GM18520 (cell line): ENCODE data around the gene CD58.
"Not testable (repeated sequence)": the region's sequence is repeated elsewhere in the genome, so short reads cannot be mapped to it uniquely, and the experiment has no call there.

Experiments used
- ATAC-seq: cut with Tn5 transposase; IDR thresholded peaks from one replicate; pipeline ENCODE4 v1.9.1; 2021; ENCODE audit not compliant: unreplicated experiment

CD58 gene

DNA sequence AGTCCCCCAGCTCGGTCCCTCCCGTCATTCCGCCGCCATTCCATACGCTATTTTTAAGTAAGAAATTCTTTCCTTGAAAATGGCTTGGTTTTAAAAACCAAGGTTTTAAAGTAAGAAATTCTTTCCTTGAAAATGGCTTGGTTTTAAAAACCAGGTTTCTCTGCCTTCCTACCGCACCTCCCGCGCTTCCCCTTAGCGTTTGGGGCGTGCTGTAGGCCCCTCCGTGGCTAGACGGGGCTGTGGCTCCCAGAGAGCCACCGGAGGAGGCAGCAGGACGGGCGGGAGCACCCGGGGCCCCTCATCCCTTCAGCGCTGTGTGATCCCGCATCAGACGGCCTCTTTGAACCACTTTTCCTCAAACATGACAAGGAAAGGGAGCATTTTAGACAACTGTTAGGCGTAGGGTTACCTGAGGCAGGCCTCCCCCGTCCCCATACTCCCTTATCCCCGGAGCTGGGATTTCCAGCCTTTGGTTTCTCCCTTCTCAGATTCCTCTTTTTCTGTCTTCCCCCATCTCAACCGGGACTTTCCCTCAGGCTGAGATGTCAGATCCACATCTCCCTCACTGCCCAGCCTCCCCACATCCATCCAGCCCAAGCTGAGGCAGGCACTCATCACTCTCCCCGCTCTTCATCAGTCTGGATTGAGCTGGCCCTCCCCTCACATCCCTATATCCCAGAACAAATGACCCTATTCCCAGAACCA lies 541 bp upstream of the CD58 start:
- no peak for ATAC-seq

DNA sequence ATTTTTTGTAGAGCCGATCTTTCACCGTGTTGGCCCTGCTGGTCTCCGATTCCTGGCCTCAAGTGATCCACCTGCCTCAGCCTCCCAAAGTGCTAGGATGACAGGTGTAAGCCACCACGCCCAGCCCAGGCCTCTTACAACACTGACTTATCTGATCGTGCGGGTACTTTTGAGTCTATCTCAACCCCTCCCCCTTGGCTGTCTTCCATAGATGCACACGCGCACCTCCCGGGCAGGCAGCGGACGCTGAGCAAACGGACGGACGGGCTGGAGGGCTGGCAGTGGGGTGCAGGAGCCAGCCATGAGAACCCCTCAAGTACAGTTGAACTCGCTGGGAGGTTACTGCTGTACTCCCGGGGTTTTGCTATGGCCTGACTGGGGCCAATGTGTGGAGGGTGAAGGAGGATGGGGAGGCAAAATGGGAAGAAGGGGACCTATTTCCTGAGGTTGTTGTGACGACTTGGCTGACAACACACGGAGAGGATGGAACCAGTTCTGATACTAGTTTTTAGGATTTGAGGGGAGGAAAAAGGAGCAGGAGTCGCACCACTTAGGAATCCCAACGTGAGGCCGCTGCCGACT lies 959 bp downstream of the CD58 start:
- no peak for ATAC-seq

DNA sequence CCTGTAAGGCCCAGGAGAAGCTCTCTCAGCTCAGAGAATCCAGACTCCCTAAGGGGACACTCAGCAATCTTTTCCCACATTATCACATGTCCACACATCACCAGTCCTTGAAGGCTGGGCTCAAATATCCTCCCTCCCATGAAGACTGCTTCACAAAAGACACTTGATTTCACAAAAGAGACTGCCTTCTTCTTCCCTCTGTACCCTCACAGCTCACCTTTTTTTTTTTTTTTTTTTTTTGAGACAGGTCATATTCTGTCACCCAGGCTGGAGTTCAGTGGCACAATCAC lies 1.5 kb downstream of the CD58 start:
- ATAC-seq, result no peak

DNA sequence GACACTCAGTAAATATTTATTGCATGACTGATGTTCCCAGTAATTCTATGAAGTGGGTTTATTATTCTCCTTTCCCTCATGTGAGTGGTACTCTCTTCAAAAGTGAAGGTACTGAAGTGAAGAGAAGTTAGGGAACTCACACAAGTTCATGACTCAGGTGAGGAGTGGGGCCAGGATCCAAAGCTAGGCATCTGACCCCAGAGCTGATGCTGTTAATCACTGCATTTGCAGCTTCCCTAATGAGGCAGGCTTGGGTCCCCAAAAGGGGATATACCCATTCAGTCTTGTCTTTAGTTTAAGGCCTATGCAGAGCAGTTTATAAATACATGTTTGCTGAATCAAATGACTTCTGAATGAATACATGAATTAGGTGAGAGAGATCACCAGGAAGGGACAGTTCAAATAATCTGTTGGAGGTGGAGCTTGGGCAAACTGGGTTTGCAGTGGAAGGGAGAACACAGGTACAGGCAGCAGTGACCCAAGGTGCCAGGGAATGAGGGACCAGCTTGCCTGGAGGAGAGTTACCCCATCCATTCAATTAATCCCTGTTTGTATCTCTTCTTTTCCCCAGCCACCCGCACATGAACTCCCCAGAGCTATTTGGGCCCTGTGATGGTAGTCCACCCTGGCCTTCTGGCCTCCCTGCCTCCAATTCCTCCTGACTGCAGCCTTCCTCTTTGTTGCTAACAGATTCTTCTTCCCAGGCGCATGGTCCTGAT lies 2.0 kb downstream of the CD58 start:
- ATAC-seq, result no peak

DNA sequence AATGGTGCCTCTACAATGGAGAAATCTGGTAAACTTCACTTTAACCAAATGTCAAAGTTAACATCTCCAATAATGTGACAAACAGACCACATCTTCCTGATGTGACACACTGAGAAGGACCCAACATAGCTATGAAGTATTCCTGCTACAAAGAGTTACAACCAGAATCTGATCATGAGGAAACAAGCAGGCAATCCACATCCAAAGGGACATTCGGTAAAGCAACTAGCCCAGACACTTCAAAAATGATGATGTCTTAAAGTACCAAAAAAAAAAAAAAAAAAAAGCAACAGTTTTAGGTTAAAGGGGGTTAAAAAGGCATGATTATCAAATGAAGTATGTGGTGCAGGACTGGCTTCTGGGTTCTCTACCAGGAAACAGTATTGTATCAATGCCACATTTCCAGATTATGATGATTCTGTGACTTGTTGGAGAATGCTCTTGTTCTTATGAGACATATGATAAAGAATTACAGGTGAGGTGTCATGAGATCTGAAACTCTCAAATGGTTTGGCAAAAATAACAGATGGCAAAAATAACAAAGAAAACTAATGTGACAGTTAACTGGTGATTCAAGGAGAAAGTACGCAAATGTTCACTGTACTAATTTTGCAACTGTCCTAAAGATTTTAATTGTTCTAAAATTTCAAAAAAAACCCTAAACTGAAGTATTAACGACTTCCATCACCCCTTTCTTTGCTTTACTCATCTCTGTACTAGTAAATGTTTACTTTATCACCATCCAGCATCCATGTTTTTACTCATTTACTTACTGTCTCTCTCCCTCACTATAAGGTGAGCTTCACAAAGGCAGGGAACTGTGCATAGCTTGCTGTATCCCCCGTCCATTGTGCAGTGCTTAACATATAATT lies 2.8 kb downstream of the CD58 start:
- ATAC-seq, result peak; percentile 18

DNA sequence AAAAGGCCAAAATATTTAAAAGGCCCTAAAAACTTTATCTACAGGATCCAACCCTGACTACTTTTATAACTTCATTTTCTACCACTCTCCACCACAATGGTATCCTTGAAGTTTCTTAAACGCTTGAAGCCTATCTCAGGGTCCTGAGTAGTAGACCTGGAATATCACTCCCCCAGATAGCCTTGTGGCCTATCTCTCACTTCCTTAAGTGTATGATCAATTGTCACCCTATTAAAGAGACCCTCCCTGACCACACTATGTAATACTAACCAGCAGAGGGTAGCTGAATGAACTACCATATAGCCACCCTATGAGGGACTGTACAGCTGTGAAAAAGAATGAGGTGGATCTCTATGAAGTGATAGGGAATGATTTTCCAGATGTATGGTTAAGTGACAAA lies 5.6 kb downstream of the CD58 start:
- ATAC-seq, result no peak

DNA sequence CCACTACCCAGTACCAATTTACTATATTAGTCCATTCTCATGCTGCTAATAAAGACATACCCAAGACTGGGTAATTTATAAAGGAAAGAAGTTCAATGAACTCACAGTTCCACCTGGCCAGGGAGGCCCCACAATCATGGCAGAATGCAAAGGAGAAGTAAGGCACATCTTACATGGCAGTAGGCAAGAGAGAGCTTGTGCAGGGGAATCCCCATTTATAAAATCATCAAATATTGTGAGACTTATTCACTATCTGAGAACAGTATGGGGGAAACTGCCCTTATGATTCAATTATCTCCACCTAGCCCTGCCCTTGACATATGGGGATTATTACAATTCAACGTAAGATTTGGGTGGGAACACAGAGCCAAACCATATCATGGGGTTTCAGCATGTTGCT lies 6.4 kb downstream of the CD58 start:
- no peak for ATAC-seq

DNA sequence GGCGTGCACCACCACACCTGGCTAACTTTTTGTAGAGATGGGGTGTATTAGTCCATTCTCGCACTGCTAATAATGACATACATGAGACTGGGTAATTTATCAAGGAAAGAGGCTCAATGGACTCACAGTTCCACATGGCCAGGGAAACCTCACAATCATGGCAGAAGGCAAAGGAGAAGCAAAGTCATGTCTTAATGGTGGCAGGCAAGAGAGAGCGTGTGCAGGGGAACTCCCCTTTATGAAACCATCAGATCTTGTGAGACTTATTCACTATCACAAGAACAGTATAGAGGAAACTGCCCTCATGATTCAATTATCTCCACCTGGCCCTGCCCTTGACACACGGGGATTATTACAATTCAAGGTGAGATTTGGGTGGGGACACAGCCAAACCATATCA lies 8.4 kb downstream of the CD58 start:
- ATAC-seq, result not testable (repeated sequence)

DNA sequence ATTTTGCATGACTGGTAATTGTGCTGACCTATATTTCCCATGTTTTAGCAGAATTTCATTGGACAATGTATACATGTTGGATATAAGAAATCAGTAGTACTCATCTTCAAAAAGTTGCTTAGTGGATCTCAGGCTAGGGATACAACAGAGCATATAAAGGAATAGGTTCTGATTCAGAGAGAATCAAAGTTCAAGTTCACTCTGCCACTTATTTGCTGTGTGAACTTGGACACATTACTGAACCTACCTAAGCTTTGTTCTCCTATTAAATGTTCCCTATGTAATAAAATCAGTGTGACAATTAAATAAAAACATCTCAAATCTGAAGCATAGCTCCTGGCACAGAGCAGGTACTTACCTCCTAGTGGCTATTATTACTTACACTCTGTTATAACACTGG lies 9.3 kb downstream of the CD58 start:
- ATAC-seq, result no peak

DNA sequence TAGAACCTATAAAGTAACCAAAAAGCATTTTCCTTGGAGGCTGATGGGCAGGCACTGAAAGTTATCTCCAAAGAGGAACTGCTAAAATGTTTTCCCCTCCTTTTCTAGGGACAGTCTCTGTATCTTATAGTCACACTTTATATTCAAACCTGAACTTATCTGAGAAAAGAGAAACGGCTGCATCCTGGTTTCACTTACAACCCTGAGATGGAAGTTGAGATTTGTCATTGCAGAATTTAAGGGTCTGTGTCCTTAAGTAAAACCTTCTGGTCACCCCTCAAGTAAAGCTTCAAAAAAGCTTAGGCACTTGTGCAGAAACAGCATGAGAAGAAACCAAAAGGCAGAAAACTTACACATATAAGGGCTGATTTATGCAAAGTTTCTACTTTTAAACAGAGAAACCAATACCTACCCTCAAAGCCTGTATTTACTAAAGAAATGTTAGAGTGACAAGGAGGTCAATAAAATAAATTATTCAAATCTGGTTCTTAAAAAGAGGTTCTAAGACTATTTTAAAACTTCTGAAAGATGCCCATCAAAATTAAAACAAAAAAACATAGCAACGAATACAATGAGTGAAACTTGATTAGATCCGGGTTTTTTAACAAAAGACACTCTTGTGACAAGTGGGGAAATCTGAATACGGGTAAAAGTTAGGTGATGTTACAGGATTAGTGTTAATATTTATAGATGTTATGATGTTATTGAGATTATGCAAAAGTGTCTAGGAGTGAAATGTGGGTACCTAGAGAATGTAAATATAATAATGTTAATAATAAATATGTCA lies 9.9 kb downstream of the CD58 start:
- ATAC-seq, result peak; percentile 24

DNA sequence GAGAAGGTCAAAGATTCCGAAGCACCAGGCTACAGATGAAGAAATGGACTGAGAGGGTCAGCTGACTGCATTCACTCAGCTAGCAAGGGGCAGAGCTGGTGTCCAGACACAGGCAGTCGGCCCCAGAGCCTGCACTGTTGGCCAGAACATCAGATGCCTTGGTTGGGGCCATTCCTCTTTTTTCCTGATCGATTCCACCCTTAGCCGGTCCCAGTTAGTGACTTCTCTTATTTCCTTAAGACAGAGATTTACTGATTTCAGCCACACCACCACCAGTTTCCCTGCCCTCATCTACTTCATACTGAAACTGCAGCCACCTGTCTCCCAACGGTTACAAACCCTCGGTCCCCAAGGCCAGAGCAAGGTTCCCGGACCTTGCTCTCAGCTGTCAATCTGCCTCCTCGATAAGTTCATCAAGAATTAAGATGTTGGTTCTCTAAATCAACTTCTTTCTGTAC lies 11.5 kb downstream of the CD58 start:
- no peak for ATAC-seq

DNA sequence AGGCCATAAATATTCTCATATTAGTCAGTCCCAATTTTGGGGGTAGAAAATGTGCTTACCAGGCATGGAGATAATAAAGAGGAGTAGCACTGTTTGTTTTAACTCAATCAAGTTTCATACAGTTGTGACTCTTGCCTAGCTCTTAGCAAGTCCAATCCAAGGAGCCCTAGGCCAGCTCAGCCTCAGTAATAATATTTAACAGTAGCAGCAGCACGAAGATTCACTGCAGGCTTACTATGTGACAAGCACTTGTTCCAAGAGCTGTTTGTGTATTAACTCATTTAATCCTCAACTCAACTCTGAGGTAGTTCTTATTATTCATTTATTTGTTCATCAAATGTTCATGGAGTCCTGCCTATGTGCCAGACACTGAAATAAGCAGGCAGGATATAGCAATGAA lies 12.3 kb downstream of the CD58 start:
- no peak for ATAC-seq

DNA sequence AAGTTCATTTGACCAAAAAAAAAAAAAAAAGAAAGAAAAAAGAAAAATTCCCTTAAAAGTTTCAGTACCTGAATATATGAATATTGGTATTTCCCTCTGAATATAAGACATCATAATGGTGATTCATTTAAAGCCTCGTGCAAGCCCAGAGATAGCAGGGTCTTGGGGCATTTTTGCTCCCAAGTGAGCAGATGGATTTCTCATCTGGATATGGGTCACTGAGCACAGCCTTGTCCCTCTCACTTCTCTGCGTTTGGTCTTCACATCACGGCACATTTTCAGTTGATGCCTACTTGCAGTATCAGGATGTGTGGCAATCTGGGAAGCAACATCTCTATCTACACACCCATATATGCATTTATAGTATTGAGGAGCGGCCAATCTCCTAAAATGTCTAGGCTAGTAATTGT lies 12.7 kb downstream of the CD58 start:
- ATAC-seq, result peak; percentile 23

DNA sequence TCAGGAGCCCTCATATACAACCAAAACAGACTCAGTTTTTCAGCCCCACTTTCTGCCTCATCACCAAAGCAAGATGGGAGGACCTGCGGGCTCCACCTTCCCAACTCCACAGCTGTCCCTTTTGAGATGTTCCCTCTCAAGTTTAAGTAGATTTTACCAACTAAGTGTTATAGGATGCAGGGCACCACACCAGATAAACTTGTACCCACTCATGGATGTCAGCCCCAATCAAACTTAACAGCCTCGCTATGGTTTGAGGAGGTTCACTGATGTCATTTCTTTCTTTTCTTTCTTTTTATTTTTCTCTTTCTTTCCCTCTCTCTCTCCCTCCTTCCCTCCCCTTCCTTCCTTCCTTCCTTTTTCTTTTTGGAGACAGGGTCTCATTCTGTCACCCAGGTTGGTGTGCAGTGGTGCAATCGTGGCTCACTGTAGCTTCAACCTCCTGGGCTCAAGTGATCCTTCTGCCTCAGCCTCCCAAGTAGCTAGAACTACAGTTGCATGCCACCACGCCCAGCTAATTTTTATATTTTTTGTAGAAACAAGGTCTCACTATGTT lies 13.4 kb downstream of the CD58 start:
- no peak for ATAC-seq

DNA sequence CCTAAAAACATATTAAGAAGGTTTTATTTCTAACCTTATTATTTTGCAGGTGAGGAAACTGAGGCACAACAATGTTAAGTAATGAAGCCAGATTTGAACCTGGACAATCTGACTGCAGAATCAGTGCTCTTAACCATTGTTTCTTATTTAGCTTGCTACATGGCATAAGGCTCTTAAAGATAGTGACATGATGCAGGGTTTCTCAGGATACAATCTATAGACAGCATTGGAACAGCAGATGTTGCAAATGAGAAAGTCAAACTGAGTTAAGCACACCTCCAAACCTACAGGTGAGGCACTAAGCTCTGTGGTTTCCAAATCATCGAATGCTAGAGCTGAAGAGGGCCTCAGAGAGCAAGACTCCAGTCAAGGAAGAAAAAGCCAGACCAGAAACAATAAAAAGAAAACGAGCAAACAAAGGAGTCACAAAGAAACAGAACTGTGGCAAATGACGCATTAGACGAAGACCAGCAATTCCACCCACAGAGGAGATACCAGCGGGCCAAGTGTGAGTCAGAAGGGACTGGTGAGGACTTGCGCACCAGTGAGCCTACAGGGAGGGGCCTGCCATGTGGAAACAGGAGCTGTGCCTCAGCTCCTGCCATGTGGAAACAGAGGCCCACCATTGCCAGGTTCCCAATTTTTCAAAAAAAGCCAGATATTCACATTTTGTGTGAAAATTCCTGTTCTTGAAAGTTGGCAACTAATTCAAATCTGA lies 14.4 kb downstream of the CD58 start:
- ATAC-seq, result peak; percentile 41

DNA sequence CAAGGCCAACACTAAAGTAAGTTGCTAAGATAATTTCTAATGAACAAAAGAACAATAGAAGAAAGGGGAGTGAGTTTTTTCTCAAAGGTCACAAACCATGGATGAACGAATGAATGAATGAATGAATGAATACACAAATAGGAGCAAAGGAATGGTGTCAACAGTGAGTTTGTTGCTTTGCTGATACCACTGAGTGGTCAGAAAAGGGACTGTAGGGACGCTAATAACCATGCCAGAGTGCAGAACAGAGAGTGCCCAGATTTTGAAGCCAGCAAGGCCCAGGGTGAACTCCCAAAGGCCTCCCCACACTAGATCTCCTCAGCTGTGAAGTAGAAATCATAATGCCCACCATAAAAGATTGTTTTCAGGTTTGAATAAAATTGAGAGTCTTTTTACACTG lies 15.9 kb downstream of the CD58 start:
- no peak for ATAC-seq

DNA sequence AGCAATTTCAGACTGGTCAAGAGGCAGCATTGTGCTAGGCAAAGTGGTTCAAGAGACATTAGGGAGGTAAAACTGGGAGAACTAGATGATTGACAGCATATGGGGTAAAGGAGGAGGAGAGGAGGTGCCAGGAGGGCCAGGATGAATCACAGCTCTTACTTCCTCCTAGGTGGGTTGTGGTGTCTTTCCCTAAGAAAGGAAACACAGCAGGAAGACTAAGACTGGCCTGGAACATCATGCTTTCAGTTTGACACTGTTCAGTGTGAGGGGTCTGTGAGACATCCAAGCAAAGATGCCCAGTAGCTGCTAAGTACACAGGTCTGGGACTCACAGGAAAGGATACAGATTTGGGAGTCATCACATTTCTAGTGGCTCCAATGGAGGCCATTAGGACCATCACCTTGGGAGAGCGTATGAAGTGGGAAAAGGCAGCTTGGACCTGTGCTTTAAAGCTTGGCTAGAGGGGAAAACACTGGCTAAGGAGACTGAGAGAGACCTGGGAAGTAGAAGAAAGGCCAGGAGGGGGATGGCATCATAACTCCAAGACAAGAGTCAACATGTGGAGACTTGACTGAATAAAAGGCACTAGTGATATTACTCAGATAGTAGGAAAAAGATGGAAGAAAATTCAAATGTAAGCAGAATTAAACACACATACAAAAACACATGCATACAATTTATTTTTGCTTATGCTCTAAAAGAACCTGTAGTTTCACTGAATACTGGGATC lies 17.3 kb downstream of the CD58 start:
- ATAC-seq, result no peak

DNA sequence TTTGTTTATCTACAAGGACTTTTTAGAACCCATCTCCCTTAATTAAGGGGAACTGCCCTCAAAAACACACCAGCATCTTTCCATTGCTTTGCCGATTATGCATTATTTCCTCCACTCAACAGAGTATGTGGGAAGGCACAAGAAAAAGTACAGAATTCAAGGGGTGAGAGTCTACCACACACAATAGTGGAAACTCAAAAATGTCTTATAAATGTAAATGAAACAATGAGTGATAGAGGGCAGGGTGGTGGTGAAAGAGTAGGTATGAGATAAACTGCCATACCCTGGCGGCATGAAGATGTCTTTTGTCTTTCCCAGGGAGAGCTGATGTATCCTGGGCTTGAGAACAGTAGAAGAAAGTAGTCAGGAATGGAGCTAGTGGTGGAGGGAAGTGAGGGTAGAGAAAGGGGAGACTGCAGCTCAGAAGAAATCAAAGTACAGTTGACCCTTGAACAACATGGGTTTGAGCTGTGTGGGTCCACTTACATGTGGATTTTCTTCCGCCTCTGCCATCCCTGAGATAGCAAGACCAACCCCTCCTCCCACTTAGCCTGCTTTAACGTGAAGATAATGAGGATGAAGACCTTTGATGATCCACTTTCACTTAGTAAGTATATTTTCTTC lies 24.4 kb downstream of the CD58 start:
- no peak for ATAC-seq

DNA sequence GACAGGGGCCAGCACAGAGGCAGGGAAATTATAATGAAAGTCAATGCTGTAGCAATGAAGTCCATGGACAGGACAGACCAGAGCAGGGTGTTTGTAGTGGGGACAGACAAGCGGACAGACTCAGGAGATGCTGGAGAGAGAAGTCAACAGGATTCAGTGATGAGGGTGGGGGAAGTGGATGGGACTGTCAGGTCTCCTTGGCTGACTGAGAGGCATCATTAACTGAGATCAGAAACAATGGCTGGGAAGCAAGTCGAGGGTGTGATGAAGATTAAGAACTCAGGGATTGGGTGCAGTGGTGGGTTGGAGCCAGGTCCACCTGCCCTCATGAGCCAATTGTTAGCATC lies 25.5 kb downstream of the CD58 start:
- ATAC-seq, result no peak
